ENCODE measurements around the gene IQCK.

IQCK gene

GRCh38 chr16:19881783-19882182, 163.7 kb downstream of the IQCK start:
- Histone ChIP-seq H4K91ac (ENCODE audit: low read length) (no peak overlapping the region), H3K9ac (ENCODE audit: low read length) (no peak overlapping the region), H3K4ac (ENCODE audit: low read depth in 1 of 2, low read length in 2 of 2) (no peak overlapping the region), H2BK15ac (ENCODE audit: low read depth, poor library complexity, severe bottlenecking) (no peak overlapping the region), H2BK12ac (ENCODE audit: low read length in 2 of 2) (no peak overlapping the region), H2BK120ac (ENCODE audit: low read depth, low read length) (no peak overlapping the region), H3K27ac (ENCODE audit: low read length, poor library complexity, severe bottlenecking) (no peak overlapping the region), H3K18ac (ENCODE audit: low read depth in 1 of 2, low read length in 2 of 2) (no peak overlapping the region), H3K14ac (ENCODE audit: low read length in 2 of 2) (no peak overlapping the region), H3K4me1 (ENCODE audit: control insufficient read depth, insufficient read depth, low read depth, low read length) (peaks cover 26% of the 10 kb centered on the region), H4K8ac (ENCODE audit: low read length) (no peak overlapping the region), H3K4me3 (ENCODE audit: insufficient read depth in 1 of 2, low read depth in 1 of 2, low read length in 2 of 2) (no peak overlapping the region), H3K9me3 (ENCODE audit: control insufficient read depth, low read length) (no peaks in the 10 kb centered on the region), H3K4me2 (ENCODE audit: low read length, poor library complexity, severe bottlenecking) (no peak overlapping the region), H3K79me1 (replicated peaks; ENCODE audit: low read length, poor library complexity, severe bottlenecking) (peaks cover 13% of the 10 kb centered on the region), H3K23ac (ENCODE audit: low read length in 2 of 2) (no peak overlapping the region), H2AK5ac (ENCODE audit: low read length, severe bottlenecking) (no peak overlapping the region), H3K36me3 (ENCODE audit: control insufficient read depth in 1 of 2, insufficient read depth in 2 of 2, low read depth in 1 of 2, low read length in 2 of 2) (no peaks in the 10 kb centered on the region), H2BK5ac (ENCODE audit: low read depth, low read length, poor library complexity, severe bottlenecking) (no peak overlapping the region), H2AFZ (ENCODE audit: low read depth, low read length) (no peak overlapping the region), H3K27me3 (ENCODE audit: control insufficient read depth in 1 of 2, insufficient read depth in 1 of 2, low read length in 2 of 2) (peaks cover 0 to 10% of the 10 kb centered on the region in 2 experiments)
- no peak for DNase-seq
- WGBS = 74% methylated on average over 6 of the region's 6 CpGs

- Histone ChIP-seq H2BK120ac (ENCODE audit: low read depth, low read length) (no peak overlapping the region), H2BK5ac (ENCODE audit: low read depth, low read length, poor library complexity, severe bottlenecking) (no peak overlapping the region), H2AFZ (ENCODE audit: low read depth, low read length) (no peak overlapping the region), H2BK15ac (ENCODE audit: low read depth, poor library complexity, severe bottlenecking) (no peak overlapping the region), H3K4me3 (ENCODE audit: insufficient read depth in 1 of 2, low read depth in 1 of 2, low read length in 2 of 2) (no peak overlapping the region), H3K18ac (ENCODE audit: low read depth in 1 of 2, low read length in 2 of 2) (no peak overlapping the region), H3K79me1 (replicated peaks; ENCODE audit: low read length, poor library complexity, severe bottlenecking) (peaks cover 11% of the 10 kb centered on the region), H3K4me2 (ENCODE audit: low read length, poor library complexity, severe bottlenecking) (no peak overlapping the region), H2AK5ac (ENCODE audit: low read length, severe bottlenecking) (no peak overlapping the region), H3K27me3 (ENCODE audit: control insufficient read depth in 1 of 2, insufficient read depth in 1 of 2, low read length in 2 of 2) (peaks cover 0 to 10% of the 10 kb centered on the region in 2 experiments), H4K8ac (ENCODE audit: low read length) (no peak overlapping the region), H2BK12ac (ENCODE audit: low read length in 2 of 2) (no peak overlapping the region), H3K4me1 (ENCODE audit: control insufficient read depth, insufficient read depth, low read depth, low read length) (peaks cover 26% of the 10 kb centered on the region), H3K27ac (ENCODE audit: low read length, poor library complexity, severe bottlenecking) (no peak overlapping the region), H4K91ac (ENCODE audit: low read length) (no peak overlapping the region), H3K36me3 (ENCODE audit: control insufficient read depth in 1 of 2, insufficient read depth in 2 of 2, low read depth in 1 of 2, low read length in 2 of 2) (no peaks in the 10 kb centered on the region), H3K23ac (ENCODE audit: low read length in 2 of 2) (no peak overlapping the region), H3K9me3 (ENCODE audit: control insufficient read depth, low read length) (no peaks in the 10 kb centered on the region), H3K14ac (ENCODE audit: low read length in 2 of 2) (no peak overlapping the region), H3K9ac (ENCODE audit: low read length) (no peak overlapping the region), H3K4ac (ENCODE audit: low read depth in 1 of 2, low read length in 2 of 2) (no peak overlapping the region)
- WGBS = 50% methylated on average over 9 of the region's 9 CpGs
- DNase-seq = no peak
These were observed 164.1 kb downstream of the IQCK start for GRCh38 chr16:19882186-19882585.

DNA sequence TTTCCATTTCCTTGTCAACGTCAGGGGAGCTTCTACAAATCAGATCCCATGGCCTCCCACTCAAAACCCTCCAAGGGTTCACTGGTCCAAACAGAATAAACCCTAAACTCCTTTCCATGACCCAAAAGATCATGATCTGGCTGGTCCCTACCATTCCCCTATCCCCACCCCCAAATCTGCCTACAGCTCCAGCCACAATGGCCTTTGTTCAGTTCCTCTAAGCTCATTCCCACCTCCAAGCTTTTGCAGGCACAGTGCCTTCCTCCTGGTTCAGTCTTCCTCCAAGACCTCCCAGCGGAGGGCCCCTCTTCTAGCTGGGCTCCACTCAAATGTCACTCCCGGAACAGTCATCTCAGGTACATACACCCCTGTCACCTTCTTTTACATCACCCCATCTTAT, 164.6 kb downstream of the IQCK start:
- H3K79me1 ChIP-seq (replicated peaks; ENCODE audit: low read length, poor library complexity, severe bottlenecking) = peaks cover 10% of the 10 kb centered on the region
- H3K4me3 ChIP-seq (ENCODE audit: insufficient read depth in 1 of 2, low read depth in 1 of 2, low read length in 2 of 2) = peak overlapping the region in 1 of 2 experiments; percentile 79
- no peak overlapping the region for H2AK5ac ChIP-seq (ENCODE audit: low read length, severe bottlenecking)
- no peak overlapping the region for H4K91ac ChIP-seq (ENCODE audit: low read length)
- WGBS = 42% methylated on average over 3 of the region's 3 CpGs
- no peak overlapping the region for H4K8ac ChIP-seq (ENCODE audit: low read length)
- H2BK120ac ChIP-seq (ENCODE audit: low read depth, low read length) = no peak overlapping the region
- H3K9ac ChIP-seq (ENCODE audit: low read length) = peak overlapping the region; percentile 73
- no peak overlapping the region for H3K18ac ChIP-seq (ENCODE audit: low read depth in 1 of 2, low read length in 2 of 2)
- DNase-seq = no peak
- H2BK12ac ChIP-seq (ENCODE audit: low read length in 2 of 2) = no peak overlapping the region
- peak overlapping the region; percentile 97 for H3K4me2 ChIP-seq (ENCODE audit: low read length, poor library complexity, severe bottlenecking)
- peaks cover 26% of the 10 kb centered on the region for H3K4me1 ChIP-seq (ENCODE audit: control insufficient read depth, insufficient read depth, low read depth, low read length)
- H3K27me3 ChIP-seq (ENCODE audit: control insufficient read depth in 1 of 2, insufficient read depth in 1 of 2, low read length in 2 of 2) = peaks cover 0 to 10% of the 10 kb centered on the region in 2 experiments
- H3K36me3 ChIP-seq (ENCODE audit: control insufficient read depth in 1 of 2, insufficient read depth in 2 of 2, low read depth in 1 of 2, low read length in 2 of 2) = no peaks in the 10 kb centered on the region
- H2BK5ac ChIP-seq (ENCODE audit: low read depth, low read length, poor library complexity, severe bottlenecking) = no peak overlapping the region
- no peak overlapping the region for H3K23ac ChIP-seq (ENCODE audit: low read length in 2 of 2)
- no peak overlapping the region for H3K4ac ChIP-seq (ENCODE audit: low read depth in 1 of 2, low read length in 2 of 2)
- H2BK15ac ChIP-seq (ENCODE audit: low read depth, poor library complexity, severe bottlenecking) = no peak overlapping the region
- H3K27ac ChIP-seq (ENCODE audit: low read length, poor library complexity, severe bottlenecking) = no peak overlapping the region
- H3K9me3 ChIP-seq (ENCODE audit: control insufficient read depth, low read length) = no peaks in the 10 kb centered on the region
- H2AFZ ChIP-seq (ENCODE audit: low read depth, low read length) = no peak overlapping the region
- no peak overlapping the region for H3K14ac ChIP-seq (ENCODE audit: low read length in 2 of 2)

- Histone ChIP-seq H3K9me3 (ENCODE audit: control insufficient read depth, low read length) (no peaks in the 10 kb centered on the region), H2BK12ac (ENCODE audit: low read length in 2 of 2) (no peak overlapping the region), H2AFZ (ENCODE audit: low read depth, low read length) (peak overlapping the region; percentile 57), H3K9ac (ENCODE audit: low read length) (peak overlapping the region; percentile 73), H3K27ac (ENCODE audit: low read length, poor library complexity, severe bottlenecking) (no peak overlapping the region), H3K4me2 (ENCODE audit: low read length, poor library complexity, severe bottlenecking) (peak overlapping the region; percentile 97), H3K14ac (ENCODE audit: low read length in 2 of 2) (no peak overlapping the region), H2BK5ac (ENCODE audit: low read depth, low read length, poor library complexity, severe bottlenecking) (no peak overlapping the region), H2BK120ac (ENCODE audit: low read depth, low read length) (peak overlapping the region; percentile 43), H2AK5ac (ENCODE audit: low read length, severe bottlenecking) (no peak overlapping the region), H3K4ac (ENCODE audit: low read depth in 1 of 2, low read length in 2 of 2) (no peak overlapping the region), H3K23ac (ENCODE audit: low read length in 2 of 2) (no peak overlapping the region), H4K91ac (ENCODE audit: low read length) (no peak overlapping the region), H3K4me3 (ENCODE audit: insufficient read depth in 1 of 2, low read depth in 1 of 2, low read length in 2 of 2) (peak overlapping the region; percentile 75 to 79), H3K4me1 (ENCODE audit: control insufficient read depth, insufficient read depth, low read depth, low read length) (peaks cover 26% of the 10 kb centered on the region), H3K18ac (ENCODE audit: low read depth in 1 of 2, low read length in 2 of 2) (peak overlapping the region in 1 of 2 experiments; percentile 68), H3K27me3 (ENCODE audit: control insufficient read depth in 1 of 2, insufficient read depth in 1 of 2, low read length in 2 of 2) (peaks cover 0 to 10% of the 10 kb centered on the region in 2 experiments), H3K36me3 (ENCODE audit: control insufficient read depth in 1 of 2, insufficient read depth in 2 of 2, low read depth in 1 of 2, low read length in 2 of 2) (no peaks in the 10 kb centered on the region), H4K8ac (ENCODE audit: low read length) (no peak overlapping the region), H3K79me1 (replicated peaks; ENCODE audit: low read length, poor library complexity, severe bottlenecking) (peaks cover 10% of the 10 kb centered on the region), H2BK15ac (ENCODE audit: low read depth, poor library complexity, severe bottlenecking) (peak overlapping the region; percentile 26)
- 2% methylated on average over 27 of the region's 35 CpGs for WGBS
- DNase-seq = peak; percentile 51
These were observed 165.4 kb downstream of the IQCK start for GRCh38 chr16:19883296-19883965.

Data from mesenchymal stem cell (in vitro differentiated cells and primary cell).